ENCODE data around the gene EGFR.

DNA sequence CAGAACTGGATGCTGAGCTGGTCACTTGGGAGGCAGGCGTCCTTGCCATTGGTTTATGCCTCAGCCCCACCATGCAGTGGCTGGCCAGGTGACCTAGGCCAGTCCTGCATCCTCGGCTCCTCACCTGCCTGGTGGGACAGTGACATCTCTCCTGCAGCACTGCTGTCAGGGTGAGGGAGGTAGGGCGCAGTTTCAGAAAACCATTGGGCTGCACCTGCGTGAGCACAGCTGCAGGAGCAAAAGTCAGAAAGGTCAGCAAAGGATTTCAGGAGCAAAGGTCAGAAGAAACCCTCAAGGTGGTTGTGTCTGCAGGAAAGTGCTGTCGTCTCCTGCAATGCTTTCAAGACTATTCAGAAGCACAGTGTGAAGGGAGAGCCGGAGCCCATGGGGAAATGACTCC, 48.1 kb downstream of the EGFR start:
- no peak for TF ChIP-seq TAF1 (IDR thresholded peaks at IDR 0.05; ENCODE audit: borderline replicate concordance, insufficient read depth, low read length)
- TF ChIP-seq, protein P1, sequence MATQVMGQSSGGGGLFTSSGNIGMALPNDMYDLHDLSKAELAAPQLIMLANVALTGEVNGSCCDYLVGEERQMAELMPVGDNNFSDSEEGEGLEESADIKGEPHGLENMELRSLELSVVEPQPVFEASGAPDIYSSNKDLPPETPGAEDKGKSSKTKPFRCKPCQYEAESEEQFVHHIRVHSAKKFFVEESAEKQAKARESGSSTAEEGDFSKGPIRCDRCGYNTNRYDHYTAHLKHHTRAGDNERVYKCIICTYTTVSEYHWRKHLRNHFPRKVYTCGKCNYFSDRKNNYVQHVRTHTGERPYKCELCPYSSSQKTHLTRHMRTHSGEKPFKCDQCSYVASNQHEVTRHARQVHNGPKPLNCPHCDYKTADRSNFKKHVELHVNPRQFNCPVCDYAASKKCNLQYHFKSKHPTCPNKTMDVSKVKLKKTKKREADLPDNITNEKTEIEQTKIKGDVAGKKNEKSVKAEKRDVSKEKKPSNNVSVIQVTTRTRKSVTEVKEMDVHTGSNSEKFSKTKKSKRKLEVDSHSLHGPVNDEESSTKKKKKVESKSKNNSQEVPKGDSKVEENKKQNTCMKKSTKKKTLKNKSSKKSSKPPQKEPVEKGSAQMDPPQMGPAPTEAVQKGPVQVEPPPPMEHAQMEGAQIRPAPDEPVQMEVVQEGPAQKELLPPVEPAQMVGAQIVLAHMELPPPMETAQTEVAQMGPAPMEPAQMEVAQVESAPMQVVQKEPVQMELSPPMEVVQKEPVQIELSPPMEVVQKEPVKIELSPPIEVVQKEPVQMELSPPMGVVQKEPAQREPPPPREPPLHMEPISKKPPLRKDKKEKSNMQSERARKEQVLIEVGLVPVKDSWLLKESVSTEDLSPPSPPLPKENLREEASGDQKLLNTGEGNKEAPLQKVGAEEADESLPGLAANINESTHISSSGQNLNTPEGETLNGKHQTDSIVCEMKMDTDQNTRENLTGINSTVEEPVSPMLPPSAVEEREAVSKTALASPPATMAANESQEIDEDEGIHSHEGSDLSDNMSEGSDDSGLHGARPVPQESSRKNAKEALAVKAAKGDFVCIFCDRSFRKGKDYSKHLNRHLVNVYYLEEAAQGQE (IDR thresholded peaks at IDR 0.05; ENCODE audit: insufficient read depth in 1 of 2, low read depth in 2 of 2, low read length in 2 of 2): no peak
- no peak for TF ChIP-seq POLR2AphosphoS5 (IDR thresholded peaks at IDR 0.05; ENCODE audit: low read depth, low read length)
- no peak for TF ChIP-seq SIN3A (IDR thresholded peaks at IDR 0.05; ENCODE audit: borderline replicate concordance, insufficient read depth, low read length)

All from PFSK-1 (cell line).